ENCODE data around the gene ATP13A4. TPM values are rescaled to one million over a fixed set of nuclear protein-coding genes. Genes with fewer than 3 reads are reported as not detected.

Gene ATP13A4
- total RNA-seq, 4 donors from 2014 or later: 0.28 to 0.36 TPM; not detected in 2

- no peak for ATAC-seq (ENCODE audit: low FRiP score)
- no peak for TF ChIP-seq CTCF (IDR thresholded peaks at IDR 0.05)
Measured at GRCh38 chr3:193574488-193575070, 19.9 kb upstream of the ATP13A4 start.

GRCh38 chr3:193573403-193574191 is 18.9 kb upstream of the ATP13A4 start:
- ATAC-seq (ENCODE audit: low FRiP score): no peak

More at GRCh38 chr3:193574488-193575070, 19.9 kb upstream of the ATP13A4 start:
- no peak for DNase-seq (ENCODE audit: low spot score)

GRCh38 chr3:193572426-193572908 is 17.8 kb upstream of the ATP13A4 start:
- ATAC-seq (ENCODE audit: low FRiP score): no peak
- TF ChIP-seq CTCF (IDR thresholded peaks at IDR 0.05): no peak
- DNase-seq (ENCODE audit: low spot score): no peak

More at GRCh38 chr3:193573403-193574191, 18.9 kb upstream of the ATP13A4 start:
- no peak for DNase-seq (ENCODE audit: low spot score)
- no peak for TF ChIP-seq CTCF (IDR thresholded peaks at IDR 0.05)

- ATAC-seq (ENCODE audit: low FRiP score) (no peak), DNase-seq (ENCODE audit: low spot score) (no peak)
- TF ChIP-seq CTCF (IDR thresholded peaks at IDR 0.05): no peak
Measured at GRCh38 chr3:193569119-193569518, 14.4 kb upstream of the ATP13A4 start.

GRCh38 chr3:193564012-193564411 is 9.3 kb upstream of the ATP13A4 start:
- no peak for DNase-seq (ENCODE audit: low spot score)
- no peak for ATAC-seq (ENCODE audit: low FRiP score)
- TF ChIP-seq CTCF (IDR thresholded peaks at IDR 0.05): no peak

- DNase-seq (ENCODE audit: low spot score) (no peak), ATAC-seq (ENCODE audit: low FRiP score) (no peak)
- TF ChIP-seq CTCF (IDR thresholded peaks at IDR 0.05): no peak
Measured at GRCh38 chr3:193563426-193563825, 8.7 kb upstream of the ATP13A4 start.
